GM12875 (cell line): ENCODE measurements around the gene DHRS2.
"Not testable (repeated sequence)": the region's sequence is repeated elsewhere in the genome, so short reads cannot be mapped to it uniquely, and the experiment has no call there.

Source experiments
- H3K4me3 ChIP-seq: one replicate; pipeline ENCODE4 v1.5.1; 2011; ENCODE audit warnings: low read depth, low read length, control low read depth
- CTCF ChIP-seq: IDR thresholded peaks from 2 replicates; pipeline ENCODE4 v1.5.1; 2011; ENCODE audit warnings: low read depth, mild to moderate bottlenecking, control low read depth, inconsistent platforms, low read length, moderate library complexity, borderline replicate concordance; ENCODE audit not compliant: insufficient read depth

DHRS2 gene

GRCh38 chr14:23632461-23633159 is 3.6 kb upstream of the DHRS2 start:
- TF ChIP-seq CTCF = no peak
- H3K4me3 ChIP-seq = no peak overlapping the region

GRCh38 chr14:23633160-23633701 is 2.9 kb upstream of the DHRS2 start:
- no peak overlapping the region for H3K4me3 ChIP-seq
- no peak for TF ChIP-seq CTCF

GRCh38 chr14:23634698-23635412 is 1.3 kb upstream of the DHRS2 start:
- H3K4me3 ChIP-seq = not testable (repeated sequence)

- H3K4me3 ChIP-seq = not testable (repeated sequence)
Measured at GRCh38 chr14:23637312-23637654, 1.1 kb downstream of the DHRS2 start.

- not testable (repeated sequence) for H3K4me3 ChIP-seq
Measured at GRCh38 chr14:23637655-23638413, 1.7 kb downstream of the DHRS2 start.

GRCh38 chr14:23638414-23639047 is 2.4 kb downstream of the DHRS2 start:
- H3K4me3 ChIP-seq = no peak overlapping the region
- TF ChIP-seq CTCF = no peak

- TF ChIP-seq CTCF = no peak
- H3K4me3 ChIP-seq = no peak overlapping the region
Measured at GRCh38 chr14:23639048-23639890, 3.1 kb downstream of the DHRS2 start.
